ENCODE data around the gene PDE11A. TPM values are rescaled to one million over a fixed set of nuclear protein-coding genes. Genes with fewer than 3 reads are reported as not detected.

PDE11A gene
- total RNA-seq, 1 experiment from 2014 or later, result 1.4 TPM

DNA sequence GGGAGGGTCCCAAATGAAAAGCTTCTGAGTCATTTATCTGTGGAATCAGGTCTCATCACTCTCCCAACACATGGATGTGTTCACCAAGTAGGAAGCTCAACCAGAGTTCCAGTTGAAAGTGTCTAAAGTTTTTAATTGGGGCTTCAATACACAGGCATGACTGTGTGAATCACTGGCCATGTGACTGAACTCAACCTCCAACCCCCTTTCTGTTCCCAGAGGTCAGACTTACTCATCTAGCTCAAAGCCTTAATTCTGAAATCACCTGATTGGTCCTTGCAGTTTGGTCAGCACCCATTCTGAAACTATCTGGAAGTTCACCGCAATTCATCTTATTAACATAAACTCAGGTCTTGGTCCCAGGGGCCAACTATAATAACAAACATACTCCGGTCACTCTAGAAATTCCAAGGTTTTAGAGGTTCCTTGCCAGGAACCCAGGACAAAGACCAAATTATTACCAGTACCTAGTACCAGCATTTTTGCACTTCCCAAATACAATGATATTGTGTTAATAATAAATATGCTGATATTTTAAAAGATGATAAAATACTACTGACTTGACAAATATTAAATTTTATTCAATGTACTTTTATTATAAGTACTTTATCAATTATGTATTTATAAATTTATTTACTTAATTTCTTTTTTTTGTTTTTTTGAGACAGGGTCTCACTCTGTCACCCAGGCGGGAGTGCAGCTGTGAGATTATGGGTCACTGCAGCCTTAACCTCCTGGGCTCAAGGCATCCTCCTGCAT, 28.9 kb upstream of the PDE11A start:
- H3K4me1 Mint-ChIP-seq (ENCODE audit: low read depth, unreplicated experiment), result no peaks in the 10 kb centered on the region
- DNase-seq, result no peak
- H3K36me3 Mint-ChIP-seq (ENCODE audit: insufficient read depth, unreplicated experiment), result no peaks in the 10 kb centered on the region
- H3K27ac Mint-ChIP-seq (ENCODE audit: unreplicated experiment), result no peak overlapping the region
- intact Hi-C loops (cut with micrococcal nuclease; ENCODE audit: unreplicated experiment), result no loop called here
- TF ChIP-seq, protein P1, sequence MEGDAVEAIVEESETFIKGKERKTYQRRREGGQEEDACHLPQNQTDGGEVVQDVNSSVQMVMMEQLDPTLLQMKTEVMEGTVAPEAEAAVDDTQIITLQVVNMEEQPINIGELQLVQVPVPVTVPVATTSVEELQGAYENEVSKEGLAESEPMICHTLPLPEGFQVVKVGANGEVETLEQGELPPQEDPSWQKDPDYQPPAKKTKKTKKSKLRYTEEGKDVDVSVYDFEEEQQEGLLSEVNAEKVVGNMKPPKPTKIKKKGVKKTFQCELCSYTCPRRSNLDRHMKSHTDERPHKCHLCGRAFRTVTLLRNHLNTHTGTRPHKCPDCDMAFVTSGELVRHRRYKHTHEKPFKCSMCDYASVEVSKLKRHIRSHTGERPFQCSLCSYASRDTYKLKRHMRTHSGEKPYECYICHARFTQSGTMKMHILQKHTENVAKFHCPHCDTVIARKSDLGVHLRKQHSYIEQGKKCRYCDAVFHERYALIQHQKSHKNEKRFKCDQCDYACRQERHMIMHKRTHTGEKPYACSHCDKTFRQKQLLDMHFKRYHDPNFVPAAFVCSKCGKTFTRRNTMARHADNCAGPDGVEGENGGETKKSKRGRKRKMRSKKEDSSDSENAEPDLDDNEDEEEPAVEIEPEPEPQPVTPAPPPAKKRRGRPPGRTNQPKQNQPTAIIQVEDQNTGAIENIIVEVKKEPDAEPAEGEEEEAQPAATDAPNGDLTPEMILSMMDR (IDR thresholded peaks at IDR 0.05; ENCODE audit: unreplicated experiment), result no peak
- no peaks in the 10 kb centered on the region for H3K9me3 Mint-ChIP-seq (ENCODE audit: low read depth, unreplicated experiment)
- no peaks in the 10 kb centered on the region for H3K27me3 Mint-ChIP-seq (ENCODE audit: unreplicated experiment)
- BruUV-seq (replicated peaks), result no TSS peak
- CTCF ChIA-PET, result no interaction called here
- H3K4me3 Mint-ChIP-seq (ENCODE audit: low read depth, unreplicated experiment), result no peak overlapping the region

- Mint-ChIP-seq H3K36me3 (ENCODE audit: insufficient read depth, unreplicated experiment) (no peaks in the 10 kb centered on the region), H3K27ac (ENCODE audit: unreplicated experiment) (no peak overlapping the region), H3K4me1 (ENCODE audit: low read depth, unreplicated experiment) (no peaks in the 10 kb centered on the region), H3K9me3 (ENCODE audit: low read depth, unreplicated experiment) (no peaks in the 10 kb centered on the region), H3K4me3 (ENCODE audit: low read depth, unreplicated experiment) (no peak overlapping the region), H3K27me3 (ENCODE audit: unreplicated experiment) (no peaks in the 10 kb centered on the region)
- no TSS peak for BruUV-seq (replicated peaks)
- DNase-seq, result no peak
- TF ChIP-seq, protein P1 (IDR thresholded peaks at IDR 0.05; ENCODE audit: unreplicated experiment), result no peak
- CTCF ChIA-PET, result no interaction called here
- intact Hi-C loops (cut with micrococcal nuclease; ENCODE audit: unreplicated experiment), result no loop called here
Measured at GRCh38 chr2:178093471-178093870, 20.9 kb upstream of the PDE11A start.

- intact Hi-C loops (cut with micrococcal nuclease; ENCODE audit: unreplicated experiment), result no loop called here
- Mint-ChIP-seq H3K4me1 (ENCODE audit: low read depth, unreplicated experiment) (no peaks in the 10 kb centered on the region), H3K27me3 (ENCODE audit: unreplicated experiment) (no peaks in the 10 kb centered on the region), H3K9me3 (ENCODE audit: low read depth, unreplicated experiment) (no peaks in the 10 kb centered on the region), H3K4me3 (ENCODE audit: low read depth, unreplicated experiment) (no peak overlapping the region), H3K36me3 (ENCODE audit: insufficient read depth, unreplicated experiment) (no peaks in the 10 kb centered on the region), H3K27ac (ENCODE audit: unreplicated experiment) (no peak overlapping the region)
- CTCF ChIA-PET, result no interaction called here
- TF ChIP-seq, protein P1 (IDR thresholded peaks at IDR 0.05; ENCODE audit: unreplicated experiment), result no peak
- DNase-seq, result no peak
- no TSS peak for BruUV-seq (replicated peaks)
Measured at GRCh38 chr2:178088774-178089270, 16.2 kb upstream of the PDE11A start.

GRCh38 chr2:178084273-178084672, 11.7 kb upstream of the PDE11A start:
- no peak for DNase-seq
- TF ChIP-seq, protein P1 (IDR thresholded peaks at IDR 0.05; ENCODE audit: unreplicated experiment), result no peak
- BruUV-seq (replicated peaks), result no TSS peak
- Mint-ChIP-seq H3K27ac (ENCODE audit: unreplicated experiment) (no peak overlapping the region), H3K4me1 (ENCODE audit: low read depth, unreplicated experiment) (no peaks in the 10 kb centered on the region), H3K9me3 (ENCODE audit: low read depth, unreplicated experiment) (no peaks in the 10 kb centered on the region), H3K27me3 (ENCODE audit: unreplicated experiment) (no peaks in the 10 kb centered on the region), H3K4me3 (ENCODE audit: low read depth, unreplicated experiment) (no peak overlapping the region), H3K36me3 (ENCODE audit: insufficient read depth, unreplicated experiment) (no peaks in the 10 kb centered on the region)
- intact Hi-C loops (cut with micrococcal nuclease; ENCODE audit: unreplicated experiment), result no loop called here
- CTCF ChIA-PET, result no interaction called here

All from Calu3 (cell line).